ENCODE results near the gene ADAM23. TPM values are rescaled to one million over a fixed set of nuclear protein-coding genes. Genes with fewer than 3 reads are reported as not detected.
A peak's percentile ranks its signal among the peaks of the same experiment; 100 is the strongest.

Gene ADAM23
- total and polyA plus RNA-seq, 9 donors, result 4.1 to 16.8 (median 11.5) TPM

DNA sequence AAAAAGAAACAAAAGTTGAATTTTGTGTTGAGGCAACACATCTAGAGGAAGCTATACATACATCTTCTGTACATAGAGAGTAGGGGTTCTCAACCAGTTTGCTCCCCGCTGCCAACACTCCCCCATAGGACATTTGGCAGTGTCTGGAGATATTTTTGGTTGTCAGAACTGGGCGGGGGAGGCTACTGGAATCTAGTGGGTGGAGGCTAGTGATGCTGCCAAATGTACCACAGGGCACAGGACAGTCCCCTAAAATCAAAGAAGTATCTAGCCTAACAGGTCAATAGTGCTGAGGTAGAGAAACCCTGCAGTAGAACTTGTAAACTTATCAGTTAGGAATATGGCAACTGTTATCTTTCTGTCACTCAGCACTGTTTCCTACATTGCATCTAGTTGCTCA, 21.3 kb downstream of the ADAM23 start:
- no peak overlapping the region for H3K27ac ChIP-seq (ENCODE audit: low read length)
- no peak for DNase-seq
- WGBS (ENCODE audit: insufficient coverage), result no CpG with 5 or more reads among the region's 2 CpGs

DNA sequence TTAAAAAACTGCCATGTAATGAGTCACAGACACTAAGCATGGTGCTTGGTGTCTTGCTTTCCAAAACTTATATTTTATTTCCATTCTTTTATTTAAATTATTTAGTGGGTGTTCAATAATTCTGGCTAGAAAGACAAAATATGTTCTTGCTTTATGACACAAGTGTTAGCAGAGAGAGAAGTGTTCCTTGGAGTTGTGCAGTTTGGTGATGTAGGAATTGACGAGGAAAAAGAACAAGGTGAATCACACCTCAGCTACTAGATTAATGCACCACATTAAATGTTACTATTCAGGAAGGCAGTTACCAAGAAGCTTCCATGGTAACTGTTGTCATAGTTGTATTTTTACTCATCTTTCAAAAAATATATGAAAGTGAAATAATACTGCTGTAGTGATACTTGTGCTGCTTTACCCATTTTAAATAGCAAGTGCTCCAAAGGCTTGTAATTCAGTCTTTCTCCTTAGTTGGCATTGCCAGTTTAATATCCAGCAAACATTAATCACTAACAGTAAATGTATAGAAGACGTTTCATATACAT, 28.3 kb downstream of the ADAM23 start:
- Histone ChIP-seq H3K4me1 (ENCODE audit: control insufficient read depth, insufficient read depth, low read length) (no peaks in the 10 kb centered on the region), H3K27me3 (ENCODE audit: control insufficient read depth, insufficient read depth, low read length) (no peaks in the 10 kb centered on the region), H3K4me3 (ENCODE audit: low read length) (no peak overlapping the region), H3K27ac (ENCODE audit: low read length) (no peak overlapping the region), H3K36me3 (ENCODE audit: control insufficient read depth, insufficient read depth, low read length) (no peaks in the 10 kb centered on the region), H3K9me3 (replicated peaks; ENCODE audit: control insufficient read depth, low read depth, low read length) (no peaks in the 10 kb centered on the region)
- DNase-seq, result no peak
- WGBS (ENCODE audit: insufficient coverage), result no CpG with 5 or more reads among the region's 2 CpGs

More for the DNA sequence above, 21.3 kb downstream of the ADAM23 start:
- H3K36me3 ChIP-seq (ENCODE audit: control insufficient read depth, insufficient read depth, low read length), result no peaks in the 10 kb centered on the region
- no peaks in the 10 kb centered on the region for H3K9me3 ChIP-seq (replicated peaks; ENCODE audit: control insufficient read depth, low read depth, low read length)
- H3K27me3 ChIP-seq (ENCODE audit: control insufficient read depth, insufficient read depth, low read length), result no peaks in the 10 kb centered on the region
- H3K4me3 ChIP-seq (ENCODE audit: low read length), result no peak overlapping the region
- H3K4me1 ChIP-seq (ENCODE audit: control insufficient read depth, insufficient read depth, low read length), result no peaks in the 10 kb centered on the region

DNA sequence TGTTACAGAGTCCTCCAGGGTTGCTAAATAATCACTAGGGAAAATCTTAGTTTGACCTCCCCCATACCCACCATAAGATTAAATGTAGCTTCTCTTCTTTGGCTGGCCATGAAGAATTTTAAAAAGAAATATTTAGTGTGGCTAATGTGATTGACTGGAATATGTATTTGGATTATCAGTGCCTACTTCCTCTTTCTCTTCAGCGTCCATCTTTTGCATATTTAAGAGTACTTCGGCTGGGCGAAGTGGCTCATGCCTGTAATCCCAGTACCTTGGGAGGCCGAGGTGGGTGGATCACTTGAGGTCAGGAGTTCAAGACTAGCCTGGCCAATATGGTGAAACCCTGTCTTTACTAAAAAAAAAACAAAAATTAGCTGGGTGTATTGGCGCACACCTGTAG, 28.8 kb downstream of the ADAM23 start:
- no peak overlapping the region for H3K27ac ChIP-seq (ENCODE audit: low read length)
- no peak for DNase-seq
- no peaks in the 10 kb centered on the region for H3K36me3 ChIP-seq (ENCODE audit: control insufficient read depth, insufficient read depth, low read length)
- H3K4me1 ChIP-seq (ENCODE audit: control insufficient read depth, insufficient read depth, low read length), result no peaks in the 10 kb centered on the region
- H3K4me3 ChIP-seq (ENCODE audit: low read length), result no peak overlapping the region
- no peaks in the 10 kb centered on the region for H3K9me3 ChIP-seq (replicated peaks; ENCODE audit: control insufficient read depth, low read depth, low read length)
- H3K27me3 ChIP-seq (ENCODE audit: control insufficient read depth, insufficient read depth, low read length), result no peaks in the 10 kb centered on the region
- WGBS (ENCODE audit: insufficient coverage), result 100% methylated on average over 1 of the region's 5 CpGs

- H3K27me3 ChIP-seq (ENCODE audit: control insufficient read depth, insufficient read depth, low read length), result no peaks in the 10 kb centered on the region
- H3K4me1 ChIP-seq (ENCODE audit: control insufficient read depth, insufficient read depth, low read length), result no peaks in the 10 kb centered on the region
- WGBS (ENCODE audit: insufficient coverage), result no CpG with 5 or more reads among the region's 1 CpG
- no peaks in the 10 kb centered on the region for H3K36me3 ChIP-seq (ENCODE audit: control insufficient read depth, insufficient read depth, low read length)
- H3K27ac ChIP-seq (ENCODE audit: low read length), result no peak overlapping the region
- H3K4me3 ChIP-seq (ENCODE audit: low read length), result no peak overlapping the region
- no peaks in the 10 kb centered on the region for H3K9me3 ChIP-seq (replicated peaks; ENCODE audit: control insufficient read depth, low read depth, low read length)
- DNase-seq, result no peak
Measured at GRCh38 chr2:206474099-206474498, 30.8 kb downstream of the ADAM23 start.

DNA sequence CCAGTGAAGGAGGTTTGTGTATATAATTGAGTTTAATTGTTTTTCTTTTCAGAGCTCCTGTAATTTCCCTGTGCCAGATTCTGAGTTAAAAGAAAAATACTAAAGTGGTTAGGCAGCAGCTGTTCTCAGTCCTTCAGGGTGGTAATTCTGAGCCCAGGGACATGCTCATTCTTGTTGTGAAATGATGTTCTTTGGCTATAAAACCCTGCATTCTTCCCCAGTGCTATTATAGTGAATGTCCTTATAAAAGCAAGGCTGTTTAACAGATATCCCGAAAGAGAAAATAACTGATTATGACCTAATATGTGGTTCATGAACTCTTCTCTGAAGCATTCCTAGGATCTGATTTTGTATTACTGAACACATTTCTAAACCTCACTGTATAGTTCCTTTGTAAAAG, 34.0 kb downstream of the ADAM23 start:
- Histone ChIP-seq H3K4me3 (ENCODE audit: low read length) (no peak overlapping the region), H3K9me3 (replicated peaks; ENCODE audit: control insufficient read depth, low read depth, low read length) (no peaks in the 10 kb centered on the region), H3K27ac (ENCODE audit: low read length) (no peak overlapping the region), H3K36me3 (ENCODE audit: control insufficient read depth, insufficient read depth, low read length) (no peaks in the 10 kb centered on the region), H3K27me3 (ENCODE audit: control insufficient read depth, insufficient read depth, low read length) (no peaks in the 10 kb centered on the region), H3K4me1 (ENCODE audit: control insufficient read depth, insufficient read depth, low read length) (no peaks in the 10 kb centered on the region)
- WGBS (ENCODE audit: insufficient coverage), result no CpG with 5 or more reads among the region's 1 CpG
- peak; percentile 18 for DNase-seq

DNA sequence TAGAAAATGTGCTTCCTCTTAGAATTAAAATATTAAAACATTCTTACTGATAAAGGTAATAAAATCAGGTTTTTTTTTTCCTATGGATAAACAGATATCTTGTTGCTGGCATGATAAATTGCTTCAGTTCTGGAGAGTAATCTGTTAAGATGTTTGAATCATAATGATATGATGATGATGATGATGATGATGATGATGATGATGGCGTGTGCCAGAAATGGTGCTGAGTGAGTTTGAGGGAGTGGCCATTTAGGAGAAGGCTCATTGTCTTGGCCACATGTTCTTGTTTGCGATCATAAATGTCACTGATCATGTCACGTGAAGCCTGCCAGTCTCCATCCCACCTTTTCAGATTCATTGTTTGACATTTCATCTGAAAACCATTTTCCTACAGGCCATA, 35.0 kb downstream of the ADAM23 start:
- WGBS (ENCODE audit: insufficient coverage), result 88% methylated on average over 2 of the region's 3 CpGs
- Histone ChIP-seq H3K27ac (ENCODE audit: low read length) (no peak overlapping the region), H3K4me3 (ENCODE audit: low read length) (no peak overlapping the region), H3K36me3 (ENCODE audit: control insufficient read depth, insufficient read depth, low read length) (no peaks in the 10 kb centered on the region), H3K9me3 (replicated peaks; ENCODE audit: control insufficient read depth, low read depth, low read length) (no peaks in the 10 kb centered on the region), H3K4me1 (ENCODE audit: control insufficient read depth, insufficient read depth, low read length) (no peaks in the 10 kb centered on the region), H3K27me3 (ENCODE audit: control insufficient read depth, insufficient read depth, low read length) (no peaks in the 10 kb centered on the region)
- DNase-seq, result no peak

GRCh38 chr2:206480161-206480560, 36.8 kb downstream of the ADAM23 start:
- no peaks in the 10 kb centered on the region for H3K27me3 ChIP-seq (ENCODE audit: control insufficient read depth, insufficient read depth, low read length)
- H3K9me3 ChIP-seq (replicated peaks; ENCODE audit: control insufficient read depth, low read depth, low read length), result no peaks in the 10 kb centered on the region
- peak; percentile 6 for DNase-seq
- 50% methylated on average over 1 of the region's 2 CpGs for WGBS (ENCODE audit: insufficient coverage)
- H3K4me1 ChIP-seq (ENCODE audit: control insufficient read depth, insufficient read depth, low read length), result no peaks in the 10 kb centered on the region
- no peaks in the 10 kb centered on the region for H3K36me3 ChIP-seq (ENCODE audit: control insufficient read depth, insufficient read depth, low read length)
- H3K27ac ChIP-seq (ENCODE audit: low read length), result no peak overlapping the region
- H3K4me3 ChIP-seq (ENCODE audit: low read length), result no peak overlapping the region

DNA sequence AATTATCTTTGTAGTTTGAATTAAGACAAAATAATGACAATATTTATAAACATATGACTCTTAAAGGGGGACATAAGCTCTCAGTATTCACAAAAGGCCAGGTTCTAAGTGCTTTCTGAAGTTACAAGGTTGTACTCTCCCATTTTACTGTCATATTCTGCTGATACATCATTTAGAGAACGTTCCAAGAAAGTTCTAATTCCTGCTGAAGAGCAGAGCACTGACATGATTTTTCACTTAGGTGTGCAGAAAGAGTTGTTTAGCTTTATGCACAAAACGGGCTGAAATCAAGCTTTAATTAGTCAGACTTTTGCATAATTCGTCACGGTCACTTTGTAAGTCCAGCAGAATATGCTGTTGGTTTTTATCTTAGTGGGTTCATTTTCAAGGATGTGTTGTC, 37.3 kb downstream of the ADAM23 start:
- no peaks in the 10 kb centered on the region for H3K27me3 ChIP-seq (ENCODE audit: control insufficient read depth, insufficient read depth, low read length)
- no peak overlapping the region for H3K4me3 ChIP-seq (ENCODE audit: low read length)
- H3K36me3 ChIP-seq (ENCODE audit: control insufficient read depth, insufficient read depth, low read length), result no peaks in the 10 kb centered on the region
- DNase-seq, result no peak
- no peak overlapping the region for H3K27ac ChIP-seq (ENCODE audit: low read length)
- H3K9me3 ChIP-seq (replicated peaks; ENCODE audit: control insufficient read depth, low read depth, low read length), result no peaks in the 10 kb centered on the region
- no CpG with 5 or more reads among the region's 4 CpGs for WGBS (ENCODE audit: insufficient coverage)
- H3K4me1 ChIP-seq (ENCODE audit: control insufficient read depth, insufficient read depth, low read length), result no peaks in the 10 kb centered on the region

GRCh38 chr2:206481056-206481455, 37.7 kb downstream of the ADAM23 start:
- no CpG with 5 or more reads among the region's 3 CpGs for WGBS (ENCODE audit: insufficient coverage)
- Histone ChIP-seq H3K9me3 (replicated peaks; ENCODE audit: control insufficient read depth, low read depth, low read length) (no peaks in the 10 kb centered on the region), H3K27ac (ENCODE audit: low read length) (no peak overlapping the region), H3K4me3 (ENCODE audit: low read length) (no peak overlapping the region), H3K4me1 (ENCODE audit: control insufficient read depth, insufficient read depth, low read length) (no peaks in the 10 kb centered on the region), H3K27me3 (ENCODE audit: control insufficient read depth, insufficient read depth, low read length) (no peaks in the 10 kb centered on the region), H3K36me3 (ENCODE audit: control insufficient read depth, insufficient read depth, low read length) (no peaks in the 10 kb centered on the region)
- peak; percentile 10 for DNase-seq

- Histone ChIP-seq H3K4me3 (ENCODE audit: low read length) (no peak overlapping the region), H3K4me1 (ENCODE audit: control insufficient read depth, insufficient read depth, low read length) (no peaks in the 10 kb centered on the region), H3K36me3 (ENCODE audit: control insufficient read depth, insufficient read depth, low read length) (no peaks in the 10 kb centered on the region), H3K27ac (ENCODE audit: low read length) (no peak overlapping the region), H3K27me3 (ENCODE audit: control insufficient read depth, insufficient read depth, low read length) (no peaks in the 10 kb centered on the region), H3K9me3 (replicated peaks; ENCODE audit: control insufficient read depth, low read depth, low read length) (no peaks in the 10 kb centered on the region)
- no CpG with 5 or more reads among the region's 4 CpGs for WGBS (ENCODE audit: insufficient coverage)
- DNase-seq, result no peak
Measured at GRCh38 chr2:206482123-206482522, 38.8 kb downstream of the ADAM23 start.

GRCh38 chr2:206482633-206483032, 39.3 kb downstream of the ADAM23 start:
- no peak for DNase-seq
- H3K27me3 ChIP-seq (ENCODE audit: control insufficient read depth, insufficient read depth, low read length), result no peaks in the 10 kb centered on the region
- WGBS (ENCODE audit: insufficient coverage), result 84% methylated on average over 4 of the region's 4 CpGs
- H3K36me3 ChIP-seq (ENCODE audit: control insufficient read depth, insufficient read depth, low read length), result no peaks in the 10 kb centered on the region
- no peak overlapping the region for H3K4me3 ChIP-seq (ENCODE audit: low read length)
- H3K27ac ChIP-seq (ENCODE audit: low read length), result no peak overlapping the region
- no peaks in the 10 kb centered on the region for H3K4me1 ChIP-seq (ENCODE audit: control insufficient read depth, insufficient read depth, low read length)
- H3K9me3 ChIP-seq (replicated peaks; ENCODE audit: control insufficient read depth, low read depth, low read length), result no peaks in the 10 kb centered on the region

Measured in muscle of leg (tissue), 11 donors.